ENCODE measurements around the gene SLC16A12. TPM values are rescaled to one million over a fixed set of nuclear protein-coding genes. Genes with fewer than 3 reads are reported as not detected.
"Not testable (repeated sequence)": the region's sequence is repeated elsewhere in the genome, so short reads cannot be mapped to it uniquely, and the experiment has no call there.

Gene SLC16A12
- polyA plus RNA-seq, 1 donor from 2014 or later, result not detected

DNA sequence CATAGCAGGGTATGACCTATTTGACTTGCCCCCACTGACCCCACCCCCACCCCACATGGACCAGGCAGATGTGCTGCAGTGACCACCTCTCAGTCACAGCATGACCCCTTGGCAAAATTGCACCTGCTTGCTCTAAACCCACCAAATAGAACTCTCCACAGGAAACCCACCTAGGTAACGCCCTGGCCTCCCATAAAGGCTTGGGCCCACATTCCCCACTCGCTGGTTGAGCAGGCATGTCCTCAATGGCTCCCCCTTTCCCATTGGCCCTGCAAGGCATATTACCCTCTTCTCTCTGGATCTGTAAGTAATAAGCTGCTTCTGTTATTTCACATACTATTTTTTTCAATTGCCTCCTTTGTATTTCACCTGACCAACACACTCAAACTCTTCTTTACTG, 140.3 kb downstream of the SLC16A12 start:
- Mint-ChIP-seq H3K9me3 (no peaks in the 10 kb centered on the region), H3K4me1 (peaks cover 14 to 36% (median 25%) of the 10 kb centered on the region in 3 donors), H3K4me3 (peak overlapping the region in 1 of 4 donors; percentile 41), H3K27ac (peak overlapping the region in 1 of 3 donors; percentile 4), H3K36me3 (peaks cover 8% of the 10 kb centered on the region), H3K27me3 (no peaks in the 10 kb centered on the region)

DNA sequence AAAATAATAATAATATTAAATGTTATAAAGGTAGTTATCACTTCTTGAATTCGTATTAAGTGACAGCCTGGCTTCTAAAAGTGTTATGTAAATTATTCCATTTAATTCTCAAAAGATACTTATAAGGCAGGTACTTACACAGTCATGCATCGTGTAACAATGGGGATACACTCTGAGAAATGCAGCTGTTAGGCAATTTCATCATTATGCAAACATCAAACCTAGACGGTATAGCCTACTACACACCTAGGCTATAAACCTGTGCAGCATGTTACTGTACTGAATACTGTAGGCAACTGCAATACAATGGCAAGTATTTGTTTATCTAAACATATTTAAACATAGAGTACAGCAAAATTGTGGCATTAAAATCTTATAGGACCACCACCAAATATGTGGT, 141.5 kb downstream of the SLC16A12 start:
- H3K9me3 Mint-ChIP-seq, result no peaks in the 10 kb centered on the region
- peaks cover 8% of the 10 kb centered on the region for H3K36me3 Mint-ChIP-seq
- H3K4me3 Mint-ChIP-seq, result peak overlapping the region in 2 of 4 donors; percentile 60 to 85
- peaks cover 14 to 32% (median 25%) of the 10 kb centered on the region in 3 donors for H3K4me1 Mint-ChIP-seq
- peak overlapping the region in 1 of 3 donors; percentile 16 for H3K27ac Mint-ChIP-seq
- H3K27me3 Mint-ChIP-seq, result no peaks in the 10 kb centered on the region

DNA sequence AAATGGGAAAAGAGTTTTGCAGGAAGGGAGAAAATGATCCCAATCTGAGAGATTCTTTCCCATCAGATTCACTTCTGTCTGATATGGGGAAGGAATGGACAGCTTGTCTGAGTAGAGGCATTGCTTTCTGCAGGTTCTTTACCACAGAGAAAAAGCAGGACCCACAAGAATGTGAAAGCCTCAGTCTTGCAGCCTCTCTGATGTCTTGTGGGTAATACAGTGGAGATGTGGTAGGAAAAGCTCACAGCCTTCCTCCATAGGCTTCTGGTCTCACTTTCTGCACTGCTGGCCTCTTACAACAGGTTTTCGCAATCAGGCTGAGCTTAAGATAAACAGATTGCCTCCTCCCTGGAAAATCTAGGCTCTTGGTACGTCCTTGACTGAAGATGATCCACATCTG, 142.4 kb downstream of the SLC16A12 start:
- H3K36me3 Mint-ChIP-seq, result peaks cover 7% of the 10 kb centered on the region
- H3K27me3 Mint-ChIP-seq, result no peaks in the 10 kb centered on the region
- no peaks in the 10 kb centered on the region for H3K9me3 Mint-ChIP-seq
- H3K4me3 Mint-ChIP-seq, result peak overlapping the region; percentile 83 to 95 (median 90)
- H3K4me1 Mint-ChIP-seq, result peaks cover 14 to 29% (median 24%) of the 10 kb centered on the region in 3 donors
- H3K27ac Mint-ChIP-seq, result peak overlapping the region; percentile 55 to 95 (median 84)

DNA sequence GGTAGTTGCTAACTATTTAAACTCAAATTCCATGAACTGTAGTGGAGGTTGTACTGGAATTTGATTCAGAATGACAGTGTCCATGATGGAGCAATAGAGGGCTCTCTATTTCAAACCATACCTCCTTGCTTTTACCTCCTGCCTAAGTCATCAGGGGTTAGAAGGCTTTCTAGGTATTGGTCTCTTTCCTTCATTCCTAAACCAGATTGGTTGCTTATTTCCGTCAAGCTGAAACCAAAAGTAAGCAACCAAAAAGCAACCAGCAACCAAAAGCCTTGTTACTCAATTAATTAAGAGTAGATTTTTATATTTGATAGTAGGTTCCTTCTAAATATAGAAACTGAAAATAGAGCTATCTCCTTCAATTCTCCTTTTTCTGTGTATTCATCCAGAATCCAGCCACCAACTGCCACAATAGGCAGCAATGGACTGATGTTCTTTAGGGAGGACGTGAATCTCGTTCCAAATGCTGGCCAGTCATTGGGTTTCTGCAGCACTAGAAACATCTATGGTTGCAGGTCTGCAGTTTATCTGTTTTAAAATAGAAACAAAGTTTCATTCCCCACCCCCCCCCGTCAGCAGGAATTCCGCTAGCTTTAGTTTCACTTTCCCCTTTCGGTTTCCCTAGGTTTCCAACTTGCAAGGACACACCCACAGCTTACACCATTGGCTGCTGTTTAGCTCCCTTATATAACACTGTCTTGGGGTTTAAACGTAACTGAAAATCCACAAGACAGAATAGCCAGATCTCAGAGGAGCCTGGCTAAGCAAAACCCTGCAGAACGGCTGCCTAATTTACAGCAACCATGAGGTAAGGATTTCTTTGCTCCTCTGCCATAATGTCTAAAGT, 143.3 kb downstream of the SLC16A12 start, which contains the start of gene IFIT1:
TSS of gene IFIT1 (plus strand) at position 717 of the 850 bp plus-strand sequence. CDS start at position 807, 90 bp downstream.
- Mint-ChIP-seq H3K36me3 (peaks cover 7% of the 10 kb centered on the region), H3K9me3 (no peaks in the 10 kb centered on the region), H3K27ac (peak within 1 kb of the TSS; percentile 55 to 95 (median 84)), H3K27me3 (no peaks in the 10 kb centered on the region), H3K4me1 (peaks cover 16 to 29% (median 24%) of the 10 kb centered on the region in 3 donors), H3K4me3 (peak within 1 kb of the TSS; percentile 83 to 95 (median 90))

DNA sequence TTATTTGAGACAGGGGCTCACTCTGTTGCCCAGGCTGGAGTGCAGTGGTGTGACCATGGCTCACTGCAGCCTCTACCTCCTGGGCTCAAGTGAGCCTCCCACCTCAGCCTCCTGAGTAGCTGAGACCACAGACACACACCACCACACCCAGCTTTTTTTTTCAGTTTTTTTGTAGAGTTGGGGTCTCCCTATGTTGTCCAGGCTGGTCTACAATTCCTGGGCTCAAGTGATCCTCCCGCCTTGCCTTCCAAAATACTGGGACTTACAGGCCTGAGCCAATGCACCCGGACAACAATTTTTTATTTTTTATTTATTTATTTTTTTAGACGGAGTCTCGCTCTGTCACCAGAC, 144.2 kb downstream of the SLC16A12 start:
- not testable (repeated sequence) for H3K36me3 Mint-ChIP-seq, H3K27me3 Mint-ChIP-seq, H3K27ac Mint-ChIP-seq, H3K9me3 Mint-ChIP-seq
- Mint-ChIP-seq H3K4me3 (peak overlapping the region in 1 of 4 donors; percentile 41), H3K4me1 (peaks cover 16 to 29% (median 24%) of the 10 kb centered on the region in 3 donors)

DNA sequence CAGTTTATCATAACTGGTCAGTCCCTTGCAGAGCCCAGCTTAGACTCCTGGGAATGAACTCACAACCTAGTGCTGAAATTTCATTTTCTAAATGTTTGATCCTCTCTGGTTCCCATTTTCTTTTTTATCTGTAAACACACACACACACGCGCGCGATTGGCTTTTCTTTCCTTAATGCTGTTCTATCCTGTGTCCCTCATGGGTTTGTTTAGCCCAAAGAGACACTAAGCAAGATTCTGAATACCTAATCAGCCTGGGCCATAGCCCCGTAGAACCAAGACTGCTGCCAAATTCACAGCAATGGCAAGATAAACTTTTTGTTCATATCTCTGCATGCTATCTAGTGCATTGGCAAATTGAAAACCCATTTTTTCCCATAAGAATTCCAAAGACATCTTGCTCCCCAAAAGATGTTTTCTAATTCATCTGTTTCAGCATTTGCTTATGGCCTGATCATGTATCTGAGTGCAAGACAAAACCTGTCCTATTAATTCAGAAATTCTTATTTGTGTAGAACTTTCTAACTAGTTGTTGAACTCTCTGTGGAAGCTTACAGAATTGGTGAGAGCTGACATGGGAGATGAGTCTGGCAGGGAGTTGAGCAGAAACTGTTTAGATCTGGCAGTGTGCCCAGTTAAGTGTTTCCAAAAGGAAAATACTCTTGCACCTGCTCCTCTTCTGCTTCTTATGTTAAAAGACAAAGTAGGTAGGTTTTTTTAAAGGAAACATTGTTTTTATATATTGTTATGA, 144.7 kb downstream of the SLC16A12 start:
- peaks cover 5% of the 10 kb centered on the region for H3K36me3 Mint-ChIP-seq
- peaks cover 16 to 29% (median 24%) of the 10 kb centered on the region in 3 donors for H3K4me1 Mint-ChIP-seq
- H3K9me3 Mint-ChIP-seq, result no peaks in the 10 kb centered on the region
- H3K27me3 Mint-ChIP-seq, result no peaks in the 10 kb centered on the region
- peak overlapping the region in 2 of 4 donors; percentile 12 to 41 for H3K4me3 Mint-ChIP-seq
- H3K27ac Mint-ChIP-seq, result no peak overlapping the region

DNA sequence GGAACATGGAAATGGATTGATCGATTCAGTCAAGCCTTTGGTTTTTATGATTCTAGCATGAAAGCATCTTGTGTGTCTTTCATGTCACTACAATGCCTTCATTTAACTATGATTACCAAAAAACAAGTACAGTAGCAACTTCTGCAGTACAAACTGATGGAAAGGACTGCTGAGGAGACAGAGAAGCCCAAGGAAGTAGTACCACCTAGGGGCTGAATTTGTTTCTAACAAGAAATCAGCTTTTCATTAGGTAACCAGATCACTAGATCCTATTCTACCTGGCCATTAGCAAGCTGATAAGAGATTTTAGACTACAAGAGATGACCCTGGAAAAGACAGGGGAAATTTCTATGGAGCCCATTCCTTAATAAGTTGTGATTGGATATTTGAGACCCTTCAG, 146.1 kb downstream of the SLC16A12 start:
- H3K27me3 Mint-ChIP-seq, result no peaks in the 10 kb centered on the region
- H3K36me3 Mint-ChIP-seq, result no peaks in the 10 kb centered on the region
- peaks cover 25 to 34% (median 28%) of the 10 kb centered on the region in 3 donors for H3K4me1 Mint-ChIP-seq
- H3K9me3 Mint-ChIP-seq, result no peaks in the 10 kb centered on the region
- H3K4me3 Mint-ChIP-seq, result no peak overlapping the region
- no peak overlapping the region for H3K27ac Mint-ChIP-seq

DNA sequence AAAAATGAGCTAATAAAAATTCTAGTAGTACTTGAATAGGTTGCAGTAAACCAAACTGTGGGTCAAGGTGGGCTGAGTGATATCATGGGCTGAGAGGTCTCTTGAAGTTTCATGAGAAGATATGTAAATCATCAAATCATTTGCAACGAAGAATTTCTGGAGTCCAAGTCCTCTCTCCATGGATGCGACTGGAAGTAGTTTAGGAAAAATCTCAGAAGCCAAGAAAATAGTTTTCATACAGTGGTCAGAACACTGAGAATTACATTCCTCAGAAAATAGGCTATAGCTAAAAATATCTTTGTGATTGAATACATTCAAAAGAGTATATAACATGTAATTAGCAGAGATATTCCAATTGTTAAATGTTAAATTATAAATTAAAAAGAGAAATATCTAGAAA, 146.6 kb downstream of the SLC16A12 start:
- H3K36me3 Mint-ChIP-seq, result no peaks in the 10 kb centered on the region
- H3K4me3 Mint-ChIP-seq, result no peak overlapping the region
- H3K27me3 Mint-ChIP-seq, result no peaks in the 10 kb centered on the region
- peaks cover 23 to 35% (median 29%) of the 10 kb centered on the region in 3 donors for H3K4me1 Mint-ChIP-seq
- H3K27ac Mint-ChIP-seq, result peak overlapping the region in 1 of 3 donors; percentile 83
- H3K9me3 Mint-ChIP-seq, result no peaks in the 10 kb centered on the region

DNA sequence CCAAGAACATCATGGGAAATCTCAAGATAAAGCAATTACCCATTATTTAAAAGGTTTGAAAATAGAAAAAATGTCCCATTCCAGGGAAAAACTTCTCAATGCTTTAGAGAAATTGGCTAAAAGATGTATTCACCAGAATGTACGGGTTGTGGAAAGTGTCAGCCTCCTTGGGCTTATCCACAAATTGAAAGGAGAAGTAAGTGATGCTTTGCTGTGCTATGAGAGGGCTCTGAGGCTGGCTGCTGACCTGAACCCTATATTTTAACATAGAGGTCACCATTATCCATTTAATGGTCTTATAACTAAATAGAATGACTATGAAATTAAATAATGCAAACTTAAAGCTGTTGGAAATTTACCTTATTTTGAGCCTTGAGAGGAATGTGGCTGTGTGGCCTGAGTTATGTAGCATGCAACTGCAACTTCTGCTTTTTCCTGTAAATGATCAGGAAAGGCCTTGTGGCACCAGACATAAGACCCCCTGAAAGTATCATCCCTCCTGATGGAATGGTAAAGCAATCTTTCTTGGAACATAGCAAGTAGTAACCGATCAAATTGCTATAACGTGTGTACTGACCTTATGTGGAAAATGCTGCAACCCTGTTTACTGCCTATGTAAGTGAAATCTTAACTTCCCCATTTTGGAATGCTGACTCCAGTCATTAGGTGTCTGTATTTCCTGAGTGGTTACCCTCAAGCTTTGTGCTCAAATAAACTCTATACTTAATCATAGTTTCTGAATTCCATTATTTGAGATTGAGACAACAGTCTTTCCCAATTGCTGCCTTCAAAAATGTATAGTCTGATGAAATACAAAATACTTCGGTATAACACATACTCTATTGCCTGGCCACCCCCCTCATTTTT, 150.7 kb downstream of the SLC16A12 start:
- Mint-ChIP-seq H3K4me3 (peak overlapping the region in 2 of 4 donors; percentile 32 to 65), H3K27me3 (no peaks in the 10 kb centered on the region), H3K27ac (peak overlapping the region in 2 of 3 donors; percentile 24 to 40), H3K9me3 (no peaks in the 10 kb centered on the region), H3K36me3 (no peaks in the 10 kb centered on the region), H3K4me1 (peaks cover 12 to 15% (median 14%) of the 10 kb centered on the region in 3 donors)

DNA sequence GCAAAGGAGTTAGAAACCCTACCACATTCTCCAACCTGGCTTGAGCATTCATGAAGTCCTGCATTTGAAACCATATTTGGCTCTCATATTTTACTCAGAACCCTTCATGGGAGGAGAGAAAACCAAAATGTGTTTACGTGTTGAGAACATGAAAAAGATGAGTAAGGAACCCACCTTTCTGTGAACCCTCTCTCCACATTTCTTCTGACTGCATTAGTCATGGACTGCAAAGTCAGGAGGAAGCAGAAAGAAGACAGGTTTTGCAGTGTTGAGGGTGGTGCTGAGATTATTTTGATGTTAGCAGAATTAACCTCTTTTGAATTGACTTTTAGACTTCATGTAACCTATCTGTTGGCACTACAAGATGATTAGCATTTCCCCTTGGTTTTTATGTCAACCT, 152.6 kb downstream of the SLC16A12 start:
- H3K27ac Mint-ChIP-seq, result no peak overlapping the region
- H3K36me3 Mint-ChIP-seq, result no peaks in the 10 kb centered on the region
- no peaks in the 10 kb centered on the region for H3K9me3 Mint-ChIP-seq
- no peaks in the 10 kb centered on the region for H3K27me3 Mint-ChIP-seq
- no peak overlapping the region for H3K4me3 Mint-ChIP-seq
- H3K4me1 Mint-ChIP-seq, result peaks cover 12 to 15% (median 14%) of the 10 kb centered on the region in 3 donors

Other genes with a start within 250 kb of the SLC16A12 start
- 13.6 TPM for gene IFIT2, start 233.5 kb downstream of the SLC16A12 start, polyA plus RNA-seq
- gene IFIT3, start 207.6 kb downstream of the SLC16A12 start, polyA plus RNA-seq, result 16.9 TPM
- not detected for gene IFIT1B, start 157.5 kb downstream of the SLC16A12 start, polyA plus RNA-seq
- 8.5 TPM for gene IFIT1, start 143.0 kb downstream of the SLC16A12 start, polyA plus RNA-seq
- gene IFIT5, start 121.0 kb downstream of the SLC16A12 start, polyA plus RNA-seq, result 17.3 TPM
- 0.86 TPM for gene PANK1, start 109.6 kb upstream of the SLC16A12 start, polyA plus RNA-seq
- 28.8 TPM for gene KIF20B, start 166.0 kb upstream of the SLC16A12 start, polyA plus RNA-seq